GM21367 (cell line): ENCODE results near the gene RNMT.
"Not testable (repeated sequence)": the region's sequence is repeated elsewhere in the genome, so short reads cannot be mapped to it uniquely, and the experiment has no call there.

Experiments
- ATAC-seq: cut with Tn5 transposase; IDR thresholded peaks from one replicate; pipeline ENCODE4 v1.9.1; 2021; ENCODE audit not compliant: unreplicated experiment

RNMT gene

DNA sequence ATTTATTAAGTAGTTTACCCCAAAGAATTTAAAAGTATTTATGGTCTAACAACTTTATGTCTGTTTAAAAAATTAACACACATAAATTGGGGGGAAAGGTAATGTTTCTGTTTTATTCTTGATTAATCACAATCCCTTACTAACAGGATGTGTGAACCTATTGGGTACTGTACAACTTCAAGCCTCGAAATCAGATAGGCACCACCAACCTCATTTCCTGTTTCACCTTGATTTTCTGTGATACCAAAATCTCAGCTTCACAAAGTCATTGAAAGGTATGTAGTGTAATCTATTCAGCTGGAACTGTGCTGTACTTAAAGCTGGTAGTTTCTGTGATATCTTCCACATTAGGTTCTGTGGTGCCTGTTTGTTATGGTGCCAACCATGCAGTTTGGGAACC is 4.0 kb downstream of the RNMT start:
- ATAC-seq = no peak

DNA sequence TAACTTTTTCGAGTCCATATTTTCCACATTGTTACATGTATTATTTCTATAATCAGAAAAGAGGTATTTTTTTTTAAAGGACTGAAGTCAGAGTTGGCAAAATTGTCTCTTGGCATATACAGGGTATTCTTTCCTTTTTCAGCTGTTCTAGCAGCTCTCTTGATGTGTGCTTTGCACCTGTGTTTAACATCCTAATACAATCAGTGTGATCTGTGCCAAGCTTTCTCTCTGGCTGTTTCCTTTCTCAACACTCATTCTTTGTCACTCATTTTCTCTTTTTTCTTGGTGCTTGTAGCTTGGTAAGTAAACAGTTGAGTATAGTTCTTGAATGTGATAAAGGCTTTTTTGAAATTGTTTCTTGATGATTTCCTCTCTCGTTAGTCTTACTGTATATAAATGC is 9.2 kb downstream of the RNMT start:
- no peak for ATAC-seq

DNA sequence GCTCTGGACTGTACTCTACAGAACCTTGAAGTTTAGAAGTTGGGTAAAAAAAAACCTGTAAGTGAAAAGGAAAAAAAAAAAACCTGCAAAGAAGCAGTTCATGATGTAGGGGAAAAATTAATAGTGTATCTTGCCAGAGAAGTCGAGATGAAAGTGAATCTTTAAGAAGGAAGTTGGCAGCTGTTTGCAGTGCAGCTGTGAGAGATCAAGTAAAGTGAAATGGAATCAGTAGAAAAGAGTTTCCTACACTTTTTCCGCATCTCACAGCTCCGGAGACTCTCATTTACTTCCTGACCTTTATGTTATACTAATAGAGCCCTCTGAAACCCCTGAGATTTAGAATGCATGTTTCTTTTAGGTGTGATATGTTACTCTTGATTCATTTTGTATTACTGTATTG is 19.2 kb downstream of the RNMT start:
- no peak for ATAC-seq

DNA sequence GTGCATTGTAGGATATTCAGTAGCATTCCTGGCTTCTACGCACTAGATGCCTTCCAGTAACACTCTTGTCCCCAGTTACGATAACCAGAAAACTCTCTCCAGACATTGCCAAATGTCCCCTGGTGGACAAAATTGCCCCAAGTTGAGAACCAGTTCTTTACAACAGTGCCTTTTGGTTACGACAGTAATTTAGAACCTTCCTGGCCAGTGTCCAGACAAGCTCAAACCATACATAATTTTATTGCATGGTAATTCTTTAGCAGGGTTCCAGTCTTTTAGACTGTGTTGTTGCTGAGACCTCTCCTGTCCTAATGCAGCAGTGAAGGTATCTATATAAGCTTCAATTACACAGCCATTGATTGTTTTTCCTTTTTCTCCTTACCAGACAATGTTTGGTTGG is 20.2 kb downstream of the RNMT start:
- no peak for ATAC-seq

DNA sequence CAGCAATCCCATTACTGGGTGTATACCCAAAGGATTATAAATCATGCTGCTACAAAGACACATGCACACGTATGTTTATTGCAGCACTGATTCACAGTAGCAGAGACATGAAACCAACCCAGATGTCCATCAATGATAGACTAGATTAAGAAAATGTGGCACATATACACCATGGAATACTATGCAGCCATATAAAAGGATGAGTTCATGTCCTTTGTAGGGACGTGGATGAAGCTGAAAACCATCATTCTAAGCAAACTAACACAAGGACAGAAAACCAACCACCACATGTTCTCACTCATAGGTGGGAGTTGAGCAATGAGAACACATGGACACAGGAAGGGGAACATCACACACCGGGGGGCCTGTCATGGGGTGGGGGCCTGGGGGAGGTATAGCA is 25.1 kb downstream of the RNMT start:
- not testable (repeated sequence) for ATAC-seq

DNA sequence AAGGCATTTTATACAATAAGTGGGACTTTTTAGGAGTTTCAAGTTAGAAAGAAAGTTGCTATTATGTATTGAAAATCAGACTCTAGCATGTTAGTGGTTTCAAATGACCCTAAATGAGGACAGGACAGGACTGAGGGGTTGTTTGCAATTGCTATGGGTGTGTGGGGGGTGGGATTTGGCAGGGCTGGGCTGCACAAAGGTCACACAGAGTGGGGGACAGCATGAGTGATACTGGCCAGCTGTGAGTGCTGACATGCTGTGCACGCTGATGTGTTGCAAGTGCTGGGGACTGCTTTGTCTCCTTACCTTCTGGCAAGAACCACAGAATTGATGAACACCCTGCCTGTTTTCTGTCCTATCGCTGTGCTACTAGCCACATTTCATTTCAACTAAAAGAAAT is 29.8 kb downstream of the RNMT start:
- ATAC-seq = no peak

DNA sequence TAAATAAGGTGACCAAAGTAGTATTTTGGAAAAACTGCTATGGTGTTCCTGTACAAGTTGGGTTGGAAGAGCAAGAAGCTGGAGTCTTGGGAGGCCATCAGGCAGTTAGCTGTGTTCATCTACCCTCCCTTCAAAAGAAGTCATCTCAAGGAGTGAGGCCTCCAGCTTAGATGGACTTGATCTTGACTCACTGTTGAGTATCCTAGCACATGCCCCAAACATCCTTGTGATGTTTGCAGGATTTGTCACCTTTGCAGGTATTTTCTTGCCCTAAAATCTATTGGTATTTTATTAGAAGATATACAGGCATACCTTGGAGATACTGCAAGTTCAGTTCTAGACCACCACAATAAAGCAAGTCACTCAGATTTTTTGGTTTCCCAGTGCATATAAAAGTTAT is 30.2 kb downstream of the RNMT start:
- ATAC-seq = no peak

DNA sequence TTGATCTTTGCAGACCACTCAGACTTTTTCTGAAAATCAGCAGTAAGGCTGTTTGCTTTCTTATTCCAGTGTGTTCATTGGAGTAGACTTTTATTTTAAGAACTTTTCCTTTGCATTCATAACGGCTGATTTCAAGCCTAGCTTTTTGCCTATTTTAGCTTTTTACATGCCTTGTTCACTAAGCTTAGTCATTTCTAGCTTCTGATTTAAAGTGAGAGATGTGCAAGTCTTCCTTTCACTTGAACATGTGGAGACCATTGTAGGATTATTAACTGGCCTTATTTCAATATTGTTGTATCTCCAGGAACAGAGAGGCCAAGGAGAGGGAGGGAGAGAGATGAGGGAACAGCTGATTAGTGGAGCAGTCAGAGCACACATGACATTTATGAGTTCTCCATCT is 32.1 kb downstream of the RNMT start:
- no peak for ATAC-seq

DNA sequence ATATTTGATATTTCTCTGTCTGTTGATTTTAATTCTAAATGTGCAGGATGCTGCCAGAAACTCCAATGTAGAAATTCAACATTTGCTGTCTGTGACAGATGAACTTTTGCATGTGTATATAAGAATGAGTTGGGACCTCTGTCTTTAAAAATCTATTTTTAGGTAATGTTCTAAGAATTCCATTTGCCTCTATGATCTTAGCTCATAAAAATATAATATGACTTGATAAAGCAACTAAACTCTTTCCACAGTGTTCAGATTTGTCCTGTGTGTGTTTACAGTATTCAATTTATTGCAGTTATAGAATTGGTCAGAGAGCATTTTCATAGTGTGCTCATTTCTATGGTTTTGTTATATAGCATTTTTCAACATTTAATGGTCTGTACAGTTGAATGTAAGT is 33.6 kb downstream of the RNMT start:
- no peak for ATAC-seq

DNA sequence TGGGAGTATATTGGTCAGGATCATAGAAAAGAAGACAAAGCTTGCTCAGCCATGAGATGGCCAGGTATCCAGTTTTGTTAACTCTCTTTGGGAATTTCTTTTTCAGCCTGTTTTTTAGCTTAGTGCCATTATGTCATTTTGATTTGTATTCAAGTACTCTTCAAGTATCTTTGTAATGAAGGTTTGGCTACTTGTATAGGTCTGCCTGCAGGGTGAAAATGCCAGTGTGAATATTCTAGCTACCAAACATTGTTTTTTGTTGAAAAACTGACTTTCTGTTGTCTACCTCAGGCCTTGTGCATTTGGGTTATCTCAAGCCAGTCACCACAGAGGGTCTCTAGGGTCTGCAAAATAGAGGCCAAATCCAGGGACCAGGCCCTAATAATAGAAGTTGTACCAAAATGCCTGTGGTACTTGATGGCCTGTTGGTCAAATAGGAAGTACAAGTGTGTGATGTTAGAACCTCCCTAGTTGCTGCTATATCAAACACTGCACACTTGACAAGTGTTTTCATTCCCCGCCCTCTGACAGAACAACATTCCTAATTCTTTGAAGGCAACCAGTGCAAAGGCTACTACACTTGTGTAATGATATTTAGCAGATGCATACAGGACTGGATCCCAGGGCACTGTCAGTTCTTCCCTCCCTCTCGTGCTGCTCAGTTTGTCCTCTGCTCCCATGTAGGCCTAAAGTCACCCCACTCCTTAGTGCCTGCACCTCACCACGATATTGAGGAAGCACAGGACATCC is 36.4 kb downstream of the RNMT start:
- ATAC-seq = no peak

DNA sequence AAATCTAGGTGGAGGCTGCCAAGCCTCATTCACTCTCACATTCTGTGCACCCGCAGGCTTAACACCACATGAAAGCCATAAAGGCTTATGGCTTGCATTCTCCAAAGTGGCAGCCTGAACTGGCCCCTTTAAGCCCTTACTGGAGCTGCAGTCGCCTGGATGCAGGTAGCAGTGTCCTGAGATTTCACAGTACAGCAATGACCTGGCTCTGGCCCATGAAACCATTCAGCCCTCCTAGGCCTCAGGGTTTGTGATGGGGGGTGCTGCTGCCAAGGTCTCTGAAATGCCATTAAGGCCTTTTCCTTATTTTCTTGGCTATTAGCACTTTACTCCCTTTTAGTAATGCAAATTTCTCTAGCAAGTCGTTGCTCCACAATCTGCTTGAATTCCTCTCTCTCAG is 48.6 kb downstream of the RNMT start:
- no peak for ATAC-seq

DNA sequence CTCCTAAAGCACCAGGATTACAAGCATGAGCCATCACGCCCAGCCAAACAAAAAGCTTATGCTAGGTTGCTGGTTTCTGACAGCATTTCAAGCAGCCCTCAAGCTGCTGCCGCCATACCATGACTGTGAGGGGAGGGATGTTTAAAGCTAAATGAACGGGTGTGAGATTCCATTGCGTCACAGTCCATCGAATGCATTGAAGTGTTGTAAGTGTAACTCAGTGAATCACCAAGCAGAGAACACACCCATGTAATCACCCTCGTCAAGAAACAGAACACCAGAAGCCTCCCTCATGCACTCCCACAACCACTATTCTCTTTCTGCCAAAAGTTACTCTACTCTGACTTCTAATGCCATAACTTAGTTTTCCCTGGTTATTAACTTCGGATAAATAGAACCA is 64.7 kb downstream of the RNMT start:
- no peak for ATAC-seq

DNA sequence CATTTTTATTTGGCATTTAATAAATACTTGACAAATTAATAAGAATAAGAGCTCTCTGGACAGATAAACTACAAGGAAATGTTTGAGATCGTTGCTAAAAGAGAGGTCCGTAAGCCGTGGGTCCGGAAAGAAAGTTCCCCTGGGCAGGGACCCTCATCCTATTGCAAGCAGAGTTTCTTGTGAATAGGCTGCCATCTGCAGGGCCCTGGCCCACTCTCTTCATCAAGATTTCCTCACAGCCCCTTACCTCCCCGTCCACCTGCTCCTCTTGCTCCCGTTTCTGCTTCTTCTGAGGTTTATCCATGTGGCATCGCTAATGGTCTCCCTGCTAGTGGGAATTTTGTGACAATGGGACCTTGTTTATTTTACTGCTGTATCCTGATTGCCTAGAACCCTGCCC is 67.3 kb downstream of the RNMT start:
- no peak for ATAC-seq

DNA sequence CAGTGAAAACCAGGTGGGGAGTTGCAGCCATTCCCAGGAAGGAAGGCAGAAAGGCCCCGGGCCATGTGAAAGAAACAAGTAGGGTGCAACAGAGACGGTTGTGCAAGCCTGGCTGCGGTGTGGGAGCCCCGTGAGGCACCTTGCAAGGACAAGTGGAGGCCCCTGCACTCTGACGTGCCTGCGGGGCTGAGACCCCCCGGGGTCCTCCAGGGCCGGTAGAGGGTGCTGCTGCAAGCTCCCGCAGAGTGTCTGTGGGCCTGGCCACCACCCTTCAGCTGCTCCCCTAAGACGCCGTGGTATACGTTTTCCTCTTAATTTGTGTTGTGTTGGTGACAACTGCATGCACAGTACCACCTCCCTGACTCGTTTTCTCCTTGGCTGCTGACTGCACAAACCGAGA is 70.0 kb downstream of the RNMT start:
- no peak for ATAC-seq

DNA sequence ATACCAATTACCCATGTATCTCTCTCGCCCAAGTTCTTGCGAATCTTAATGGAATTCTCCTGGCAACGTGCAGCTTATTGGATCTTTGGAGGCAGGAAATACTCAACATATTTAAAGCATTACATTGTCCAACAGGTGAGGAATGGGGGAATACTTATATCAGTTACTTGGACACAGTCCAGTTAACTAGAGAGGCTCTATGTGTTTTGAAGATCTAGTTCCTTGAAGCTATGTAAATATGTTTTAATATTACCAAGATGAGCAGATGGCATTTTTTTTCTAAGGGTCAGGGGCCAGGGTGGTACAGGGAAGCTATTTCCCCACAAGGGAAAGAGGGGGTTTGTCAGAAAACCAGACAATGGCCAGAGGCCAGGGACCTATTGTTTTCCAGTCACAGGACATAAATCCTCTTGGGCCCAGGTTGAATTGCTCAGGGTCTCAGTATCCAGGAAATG is 70.7 kb downstream of the RNMT start:
- no peak for ATAC-seq

DNA sequence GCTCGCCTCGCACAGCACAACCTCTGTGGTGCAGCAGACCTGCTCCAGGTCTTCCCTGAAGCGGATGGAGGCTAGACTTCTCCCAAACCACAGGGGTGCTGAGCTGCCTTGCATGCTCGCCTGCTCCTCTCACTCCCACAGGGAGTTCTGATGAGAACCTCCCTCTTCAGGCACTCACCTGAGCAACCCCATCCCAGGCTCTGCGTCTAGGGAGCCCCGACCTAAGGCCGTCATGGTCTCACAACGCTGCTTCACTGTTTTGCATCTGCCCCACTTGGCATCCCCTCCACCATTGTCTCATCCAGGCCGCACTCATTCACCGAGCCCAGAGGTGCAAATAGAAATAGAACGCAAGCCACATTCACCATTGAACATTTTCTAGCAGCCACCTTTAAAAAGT is 72.9 kb downstream of the RNMT start:
- no peak for ATAC-seq

DNA sequence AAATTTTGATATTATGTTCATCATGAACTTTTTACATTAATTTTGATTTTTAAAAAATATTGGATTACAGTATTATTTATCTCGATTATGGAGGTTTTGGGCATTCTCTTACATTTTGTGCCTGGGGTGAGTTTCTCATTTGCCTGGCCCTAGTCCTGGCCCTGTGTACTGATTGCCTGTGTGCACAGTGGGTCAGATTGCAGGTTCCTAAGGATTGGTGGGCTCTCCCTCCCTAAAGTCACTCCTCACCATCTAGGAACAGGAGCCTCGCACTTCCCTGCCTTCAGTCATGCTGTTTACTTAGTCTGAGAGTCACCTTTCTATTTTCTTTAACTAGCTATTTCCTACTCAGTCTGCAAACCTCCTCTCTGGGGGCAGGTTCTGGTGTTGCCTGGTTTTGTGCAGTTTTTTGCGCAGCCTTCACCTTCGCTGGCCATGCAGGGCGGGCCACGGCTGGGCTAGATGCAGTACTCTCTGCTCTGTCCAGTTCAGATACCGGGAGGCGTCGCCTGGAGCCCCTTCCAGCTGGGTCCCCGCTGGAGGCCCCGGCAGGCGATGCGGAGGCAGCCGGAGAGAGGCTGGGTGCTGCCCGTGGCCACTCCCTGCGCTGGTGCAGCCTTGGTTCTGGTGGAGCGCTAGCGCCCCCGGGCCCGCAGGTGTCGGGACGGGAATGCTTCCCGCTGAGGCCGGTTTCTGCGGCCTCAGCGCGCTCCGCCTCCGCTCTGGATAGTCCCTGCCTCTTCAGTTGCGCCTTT is 74.2 kb downstream of the RNMT start:
- ATAC-seq = no peak

DNA sequence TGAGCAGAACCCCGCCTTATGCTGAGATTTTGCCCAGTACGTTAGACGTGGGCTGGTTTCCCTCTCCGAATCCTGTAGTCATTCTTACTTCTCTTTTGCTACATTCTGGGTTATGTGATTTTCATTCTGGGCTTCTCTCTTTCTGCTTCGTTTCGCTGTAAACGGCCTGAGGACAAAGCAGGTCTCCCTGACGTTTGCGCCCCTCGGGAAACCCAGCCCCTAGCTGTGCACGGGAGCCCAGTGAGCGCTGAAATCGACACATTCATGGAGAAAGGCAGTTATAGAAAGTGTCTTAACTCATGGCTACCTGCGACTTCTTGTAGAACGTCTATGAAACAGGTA is 74.8 kb downstream of the RNMT start:
- ATAC-seq = no peak

DNA sequence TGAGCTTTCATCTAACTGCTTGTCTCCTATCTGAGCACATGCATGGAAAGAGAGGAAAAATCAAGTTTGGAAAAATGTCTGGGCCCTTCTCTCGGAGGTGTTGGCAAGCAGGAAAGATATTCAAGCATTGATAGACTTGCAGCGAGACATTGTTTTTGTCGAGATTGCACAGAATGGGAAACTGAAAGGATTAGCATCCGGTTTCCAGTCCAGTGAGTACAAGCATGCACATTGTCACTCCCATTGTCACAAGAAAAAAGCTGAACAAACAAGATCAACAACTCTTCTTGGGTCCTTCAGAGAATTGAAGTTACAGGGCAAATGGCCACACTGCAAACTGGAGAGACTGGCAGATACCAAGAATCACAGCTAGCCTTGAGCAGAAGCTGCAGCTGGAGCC is 77.8 kb downstream of the RNMT start:
- no peak for ATAC-seq

DNA sequence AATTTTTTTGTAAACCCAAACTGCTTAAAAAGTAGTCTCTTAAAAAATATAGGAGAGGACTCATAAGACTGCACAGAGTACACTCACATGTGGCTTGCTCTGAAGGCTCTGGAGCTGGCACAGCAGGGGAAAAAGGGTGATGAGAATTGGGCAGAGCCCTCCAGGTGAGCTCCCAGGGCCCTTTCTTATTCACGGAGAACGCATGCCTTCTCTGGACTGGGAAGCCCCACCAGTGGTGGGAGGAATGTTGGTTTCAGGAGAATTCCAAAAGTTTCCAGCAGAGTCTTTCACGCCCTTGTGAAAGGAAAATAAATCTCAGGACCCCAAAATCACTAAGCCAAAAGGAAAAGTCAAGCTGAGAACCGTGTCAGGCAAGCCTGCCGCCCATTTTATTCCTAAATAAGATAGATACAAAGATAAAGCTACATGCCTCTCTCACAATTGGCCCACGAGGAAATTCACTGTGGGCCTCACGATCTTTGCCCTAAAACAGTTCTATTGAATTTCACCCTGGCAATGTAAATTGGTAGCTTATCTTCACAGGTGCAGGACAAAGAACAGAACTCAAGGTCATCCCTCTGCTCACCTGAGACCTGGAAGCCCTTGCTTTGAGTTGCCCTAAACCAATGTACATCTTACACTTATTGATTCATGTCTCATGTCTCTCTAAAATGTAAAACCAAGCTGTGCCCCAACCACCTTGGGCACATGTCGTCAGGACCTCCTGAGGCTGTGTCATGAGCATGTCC is 82.0 kb downstream of the RNMT start:
- ATAC-seq = no peak

DNA sequence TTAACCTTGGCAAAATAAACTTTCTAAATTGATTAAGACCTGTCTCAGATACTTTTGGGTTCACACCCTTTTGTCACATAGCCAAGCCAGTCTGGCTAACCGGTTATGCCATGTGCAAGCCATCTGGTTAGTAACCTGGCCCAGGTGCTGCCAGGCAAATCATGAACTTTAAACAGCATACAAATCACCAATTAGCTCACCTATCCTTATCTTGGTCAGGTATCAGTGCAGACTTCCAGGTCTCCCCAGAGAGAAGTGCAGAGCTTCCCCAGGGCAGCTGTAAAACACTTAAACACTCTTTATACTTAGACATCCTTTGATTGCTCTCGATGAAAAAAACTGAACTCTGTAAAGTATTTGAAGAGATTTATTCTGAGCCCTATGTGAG is 82.6 kb downstream of the RNMT start:
- ATAC-seq = no peak
